ENCODE results near the gene AJUBA. TPM values are rescaled to one million over a fixed set of nuclear protein-coding genes. Genes with fewer than 3 reads are reported as not detected.
"Not testable (repeated sequence)": the region's sequence is repeated elsewhere in the genome, so short reads cannot be mapped to it uniquely, and the experiment has no call there.

AJUBA gene
- total RNA-seq, 4 donors from 2014 or later = 18.4 to 40.5 (median 34.8) TPM

DNA sequence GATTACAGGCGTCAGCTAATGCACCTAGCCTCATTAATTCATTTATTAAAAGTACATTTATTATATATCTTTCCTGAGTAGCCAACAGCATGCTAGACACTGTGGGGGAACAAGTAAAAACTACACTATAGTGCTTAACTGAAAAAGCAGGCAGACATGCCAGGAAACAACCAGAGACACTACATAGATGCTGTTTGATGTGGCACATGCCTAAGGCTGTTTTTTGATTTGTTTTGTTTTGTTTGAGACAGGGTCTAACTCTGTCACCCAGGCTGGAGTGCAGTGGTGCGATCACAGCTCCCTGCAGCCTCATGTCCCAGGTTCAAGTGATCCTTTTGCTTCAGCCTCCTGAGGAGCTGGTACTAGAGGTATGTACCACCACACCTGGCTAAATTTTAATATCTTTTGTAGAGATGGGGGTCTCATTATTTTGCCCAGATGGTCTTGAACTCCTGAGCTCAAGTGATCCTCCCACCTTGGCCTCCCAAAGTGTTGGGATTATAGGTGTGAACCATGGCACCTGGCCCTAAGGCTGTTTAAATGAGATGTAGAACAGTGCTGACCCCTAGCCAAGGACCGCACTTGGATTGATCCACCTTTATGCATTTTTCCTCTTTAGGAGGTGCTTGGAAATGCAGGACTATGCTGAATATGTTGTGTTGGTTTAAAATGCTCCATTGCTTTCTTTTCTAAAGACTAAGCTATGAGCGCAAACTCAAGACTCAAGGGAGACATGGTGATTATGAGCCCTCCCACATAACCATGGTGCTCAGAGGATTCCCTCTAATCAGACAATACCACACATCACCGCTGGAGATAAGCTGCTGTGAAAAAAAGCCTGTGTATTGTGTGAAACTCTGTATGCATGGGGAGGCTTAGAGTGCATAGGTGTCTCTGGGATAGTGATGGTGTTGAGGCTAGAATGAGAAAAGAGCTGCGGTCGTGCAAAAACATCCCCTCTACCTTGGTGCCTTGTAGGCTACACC, 38.1 kb upstream of the AJUBA start:
- H3K4me3 ChIP-seq (replicated peaks in 1 of 3) = no peak overlapping the region
- 82 to 91% methylated on average over 7 of the region's 7 CpGs for WGBS, 2 donors
- no peaks in the 10 kb centered on the region for H3K4me1 ChIP-seq
- TF ChIP-seq, protein P1, sequence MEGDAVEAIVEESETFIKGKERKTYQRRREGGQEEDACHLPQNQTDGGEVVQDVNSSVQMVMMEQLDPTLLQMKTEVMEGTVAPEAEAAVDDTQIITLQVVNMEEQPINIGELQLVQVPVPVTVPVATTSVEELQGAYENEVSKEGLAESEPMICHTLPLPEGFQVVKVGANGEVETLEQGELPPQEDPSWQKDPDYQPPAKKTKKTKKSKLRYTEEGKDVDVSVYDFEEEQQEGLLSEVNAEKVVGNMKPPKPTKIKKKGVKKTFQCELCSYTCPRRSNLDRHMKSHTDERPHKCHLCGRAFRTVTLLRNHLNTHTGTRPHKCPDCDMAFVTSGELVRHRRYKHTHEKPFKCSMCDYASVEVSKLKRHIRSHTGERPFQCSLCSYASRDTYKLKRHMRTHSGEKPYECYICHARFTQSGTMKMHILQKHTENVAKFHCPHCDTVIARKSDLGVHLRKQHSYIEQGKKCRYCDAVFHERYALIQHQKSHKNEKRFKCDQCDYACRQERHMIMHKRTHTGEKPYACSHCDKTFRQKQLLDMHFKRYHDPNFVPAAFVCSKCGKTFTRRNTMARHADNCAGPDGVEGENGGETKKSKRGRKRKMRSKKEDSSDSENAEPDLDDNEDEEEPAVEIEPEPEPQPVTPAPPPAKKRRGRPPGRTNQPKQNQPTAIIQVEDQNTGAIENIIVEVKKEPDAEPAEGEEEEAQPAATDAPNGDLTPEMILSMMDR (IDR thresholded peaks at IDR 0.05) = no peak
- TF ChIP-seq POLR2A (IDR thresholded peaks at IDR 0.05) = no peak
- no peak overlapping the region for H3K27ac ChIP-seq
- H3K36me3 ChIP-seq = peaks cover 3 to 5% of the 10 kb centered on the region in 2 donors
- intact Hi-C loops (cut with DNase I) = no loop called here
- no peaks in the 10 kb centered on the region for H3K27me3 ChIP-seq
- no peaks in the 10 kb centered on the region for H3K9me3 ChIP-seq
- no peak for DNase-seq

DNA sequence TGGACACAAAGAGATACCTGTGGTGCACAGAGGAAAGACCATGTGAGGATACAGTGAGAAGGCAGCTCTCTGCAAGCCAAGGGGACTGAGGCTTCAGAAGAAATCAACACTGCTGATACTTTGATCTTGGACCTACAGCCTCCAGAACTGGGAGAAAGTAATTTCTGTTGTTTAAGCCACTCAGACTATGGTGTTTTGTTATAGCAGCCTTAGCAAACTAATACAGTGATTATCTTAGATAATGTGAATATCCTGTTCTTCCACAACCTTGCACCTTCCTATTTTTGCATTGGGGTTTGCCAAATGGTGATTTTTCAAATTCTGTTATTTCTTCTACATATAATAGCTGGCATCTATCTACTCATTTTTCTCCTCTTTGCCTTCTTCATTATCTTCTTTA, 35.8 kb upstream of the AJUBA start:
- no peak for DNase-seq
- Histone ChIP-seq H3K27me3 (no peaks in the 10 kb centered on the region), H3K27ac (no peak overlapping the region), H3K4me3 (replicated peaks in 1 of 3) (no peak overlapping the region), H3K4me1 (no peaks in the 10 kb centered on the region), H3K9me3 (no peaks in the 10 kb centered on the region), H3K36me3 (no peaks in the 10 kb centered on the region)
- intact Hi-C loops (cut with DNase I) = no loop called here
- TF ChIP-seq, protein P1 (IDR thresholded peaks at IDR 0.05) = no peak
- no peak for TF ChIP-seq POLR2A (IDR thresholded peaks at IDR 0.05)

DNA sequence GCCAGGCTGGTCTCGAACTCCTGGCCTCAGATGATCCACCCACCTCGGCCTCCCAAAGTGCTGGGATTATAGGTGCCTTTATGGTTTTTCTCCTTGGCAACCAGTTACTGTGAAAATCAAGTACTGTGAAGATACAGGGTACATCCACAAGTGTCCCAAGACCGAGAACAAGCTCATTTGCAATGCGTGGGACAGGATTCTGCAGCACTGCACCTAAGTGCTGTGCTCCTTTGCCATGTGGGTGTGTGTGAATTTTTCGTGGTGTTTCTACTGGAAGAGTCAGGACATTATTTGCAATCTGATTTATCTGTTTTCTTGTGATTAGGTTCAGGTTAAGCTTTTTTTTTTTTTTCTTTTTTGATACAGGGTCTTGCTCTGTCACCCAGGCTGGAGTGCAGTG, 34.7 kb upstream of the AJUBA start:
- Histone ChIP-seq H3K27me3 (no peaks in the 10 kb centered on the region), H3K36me3 (no peaks in the 10 kb centered on the region), H3K4me1 (no peaks in the 10 kb centered on the region), H3K27ac (no peak overlapping the region), H3K4me3 (replicated peaks in 1 of 3) (no peak overlapping the region), H3K9me3 (no peaks in the 10 kb centered on the region)
- no peak for TF ChIP-seq POLR2A (IDR thresholded peaks at IDR 0.05)
- TF ChIP-seq, protein P1 (IDR thresholded peaks at IDR 0.05) = no peak
- DNase-seq = no peak
- WGBS, 2 donors = 91 to 95% methylated on average over 5 of the region's 5 CpGs
- intact Hi-C loops (cut with DNase I) = no loop called here

DNA sequence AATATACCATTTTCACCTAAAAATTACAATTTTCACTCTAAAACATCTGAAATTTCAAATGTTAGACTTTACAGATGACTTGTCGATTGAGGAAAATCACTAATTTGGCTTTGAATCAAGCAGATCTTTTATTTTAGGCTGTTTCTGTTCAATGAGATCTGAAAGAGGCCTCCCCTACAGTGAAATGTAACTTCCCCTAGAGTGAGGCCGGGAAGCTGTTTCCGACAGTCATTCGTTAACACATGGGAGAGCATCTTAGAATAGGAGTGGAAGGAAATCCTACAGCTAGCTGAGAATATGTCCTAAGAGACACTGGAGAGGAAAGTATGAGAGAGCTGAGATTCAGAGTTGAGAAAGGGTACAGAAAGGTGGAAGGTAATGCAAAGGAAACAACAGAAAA, 33.3 kb upstream of the AJUBA start:
- no peak for DNase-seq
- intact Hi-C loops (cut with DNase I) = no loop called here
- H3K36me3 ChIP-seq = no peaks in the 10 kb centered on the region
- H3K27ac ChIP-seq = no peak overlapping the region
- H3K4me1 ChIP-seq = no peaks in the 10 kb centered on the region
- TF ChIP-seq, protein P1 (IDR thresholded peaks at IDR 0.05) = no peak
- no peak for TF ChIP-seq POLR2A (IDR thresholded peaks at IDR 0.05)
- no peaks in the 10 kb centered on the region for H3K27me3 ChIP-seq
- 83 to 88% methylated on average over 4 of the region's 4 CpGs for WGBS, 2 donors
- no peaks in the 10 kb centered on the region for H3K9me3 ChIP-seq
- no peak overlapping the region for H3K4me3 ChIP-seq (replicated peaks in 1 of 3)

DNA sequence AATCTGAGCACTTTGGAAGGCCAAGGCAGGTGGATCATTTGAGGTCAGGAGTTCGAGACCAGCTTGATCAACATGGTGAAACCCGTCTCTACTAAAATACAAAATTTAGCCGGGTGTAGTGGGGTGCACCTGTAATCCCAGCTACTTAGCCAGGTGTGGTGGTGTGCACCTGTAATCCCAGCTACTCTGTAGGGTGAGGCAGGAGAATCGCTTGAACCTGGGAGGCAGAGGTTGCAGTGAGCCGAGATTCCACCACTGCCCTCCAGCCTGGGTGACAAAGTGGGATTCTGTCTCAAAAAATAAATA, 31.4 kb upstream of the AJUBA start:
- 96 to 97% methylated on average over 5 of the region's 5 CpGs for WGBS, 2 donors
- H3K9me3 ChIP-seq; intact Hi-C loops (cut with DNase I); DNase-seq; H3K27ac ChIP-seq; H3K4me1 ChIP-seq; H3K36me3 ChIP-seq; H3K4me3 ChIP-seq (replicated peaks in 1 of 3); H3K27me3 ChIP-seq: not testable (repeated sequence)
